Liver (tissue), 9 donors: Measurements from ENCODE around the gene CORT. TPM values are rescaled to one million over a fixed set of nuclear protein-coding genes. Genes with fewer than 3 reads are reported as not detected.

Experiments
- DNase-seq: peaks from one replicate; pipeline ENCODE4 v3.0.0-alpha.2; 2017; ENCODE audit warnings: low spot score
- H3K27ac ChIP-seq, 2 donors: one replicate each; pipeline ENCODE4 v1.7.0; 2013; ENCODE audit warnings: inconsistent platforms in 2 of 2, low read length in 2 of 2, control low read depth in 1 of 2, low read depth in 1 of 2, mild to moderate bottlenecking in 1 of 2
- H3K27me3 ChIP-seq, 4 donors: one replicate each; pipeline versions ENCODE4 v1.6.1 to v1.7.0; 2013; ENCODE audit warnings: low read length in 3 of 4, inconsistent platforms in 1 of 4, mild to moderate bottlenecking in 1 of 4, moderate library complexity in 1 of 4; ENCODE audit not compliant: control insufficient read depth in 4 of 4, insufficient read depth in 4 of 4
- H3K36me3 ChIP-seq, 4 donors: one replicate each; pipeline versions ENCODE4 v1.6.1 to v1.7.0; 2013; ENCODE audit warnings: low read length in 3 of 4, mild to moderate bottlenecking in 3 of 4, low read depth in 1 of 4, moderate library complexity in 1 of 4; ENCODE audit not compliant: control insufficient read depth in 4 of 4, insufficient read depth in 3 of 4
- H3K4me1 ChIP-seq, 4 donors: one replicate each; pipeline versions ENCODE4 v1.6.1 to v1.7.0; 2013; ENCODE audit warnings: low read length in 3 of 4, mild to moderate bottlenecking in 3 of 4, moderate library complexity in 1 of 4; ENCODE audit not compliant: control insufficient read depth in 4 of 4, insufficient read depth in 4 of 4
- H3K4me3 ChIP-seq, 3 donors: one replicate each; pipeline versions ENCODE4 v1.6.1 to v1.7.0; 2013; ENCODE audit warnings: low read length in 3 of 3, control low read depth in 1 of 3, low read depth in 1 of 3, mild to moderate bottlenecking in 1 of 3
- H3K9ac ChIP-seq, 2 donors: one replicate each; pipeline ENCODE4 v1.7.0; 2013; ENCODE audit warnings: low read length in 2 of 2, mild to moderate bottlenecking in 2 of 2, moderate library complexity in 2 of 2, control low read depth in 1 of 2, low read depth in 1 of 2
- H3K9me3 ChIP-seq, 4 donors: one replicate each; pipeline versions ENCODE4 v1.6.1 to v1.7.0; 2013; ENCODE audit warnings: low read length in 3 of 4; ENCODE audit not compliant: control insufficient read depth in 4 of 4
- EGR1 ChIP-seq, 2 donors: IDR thresholded peaks; 2 replicates each; pipeline ENCODE4 v1.6.1; 2016 to 2018; ENCODE audit warnings: antibody characterized with exemption in 2 of 2, low read depth in 2 of 2
- FOXA1 ChIP-seq: IDR thresholded peaks from 2 replicates; pipeline ENCODE4 v1.6.1; 2016; ENCODE audit warnings: antibody characterized with exemption
- FOXA2 ChIP-seq: IDR thresholded peaks from 2 replicates; pipeline ENCODE4 v1.6.1; 2016; ENCODE audit warnings: antibody characterized with exemption
- GABPA ChIP-seq, 2 donors: IDR thresholded peaks in 1 of 2; conservative IDR thresholded peaks in 1 of 2; 2 replicates each; pipeline ENCODE4 v1.6.1; 2016; ENCODE audit warnings: antibody characterized with exemption in 2 of 2, mild to moderate bottlenecking in 1 of 2, moderate library complexity in 1 of 2
- HNF4A ChIP-seq, 2 donors: conservative IDR thresholded peaks; 2 replicates each; pipeline ENCODE4 v1.6.1; 2016; ENCODE audit warnings: antibody characterized with exemption in 2 of 2, mild to moderate bottlenecking in 2 of 2
- HNF4G ChIP-seq: IDR thresholded peaks from 2 replicates; pipeline ENCODE4 v1.6.1; 2016; ENCODE audit warnings: antibody characterized with exemption
- JUND ChIP-seq, 2 donors: IDR thresholded peaks; 2 replicates each; pipeline ENCODE4 v1.6.1; 2016; ENCODE audit warnings: antibody characterized with exemption in 2 of 2
- NR2F2 ChIP-seq: IDR thresholded peaks from 2 replicates; pipeline ENCODE4 v1.6.1; 2016; ENCODE audit warnings: antibody characterized with exemption
- RAD21 ChIP-seq, 2 donors: IDR thresholded peaks; 2 replicates each; pipeline ENCODE4 v1.6.1; 2016; ENCODE audit warnings: antibody characterized with exemption in 2 of 2, mild to moderate bottlenecking in 2 of 2
- RXRA ChIP-seq, 2 donors: IDR thresholded peaks; 2 replicates each; pipeline ENCODE4 v1.6.1; 2017 to 2018; ENCODE audit warnings: antibody characterized with exemption in 2 of 2, mild to moderate bottlenecking in 1 of 2
- SP1 ChIP-seq: IDR thresholded peaks from 2 replicates; pipeline ENCODE4 v1.6.1; 2018; ENCODE audit warnings: antibody characterized with exemption, mild to moderate bottlenecking
- TAF1 ChIP-seq: conservative IDR thresholded peaks from 2 replicates; pipeline ENCODE4 v1.6.1; 2016; ENCODE audit warnings: antibody characterized with exemption, mild to moderate bottlenecking
- YY1 ChIP-seq: IDR thresholded peaks from 2 replicates; pipeline ENCODE4 v1.6.1; 2016; ENCODE audit warnings: antibody characterized with exemption, mild to moderate bottlenecking
- WGBS: extraction: QIAGEN DNeasy Blood & Tissue Kit; methylation state at CpG from one replicate; pipeline ENCODE4 v1.1.7; 2013; 5-methylcytosine and 5-hydroxymethylcytosine counted together
- polyA plus RNA-seq, 2 donors: library from polyadenylated mRNA; stranded (reverse) in 1 of 2; unstranded in 1 of 2; fragments of 200-250 nt in 1 of 2; fragments of >200 nt in 1 of 2; fragmentation: Nextera tagmentation in 1 of 2; extraction: Ambion mirVana in 1 of 2; gene quantifications; one replicate each; pipeline versions ENCODE4 v1.2.1 to v1.2.3, GENCODE V29; 2013 to 2015
- total RNA-seq, 2 donors: library from RNA; depleted of rRNA; stranded (reverse); fragments of >200 nt; gene quantifications; one replicate each; pipeline ENCODE4 v1.2.3, GENCODE V29; 2014
- TF ChIP-seq, protein P1 (sequence below): fragments of 150-350 bp; IDR thresholded peaks from 2 replicates; pipeline ENCODE4 v1.5.1; 2017; ENCODE audit warnings: improper control_type of control experiment, low read depth, low read length; ENCODE audit not compliant: missing input control
- TF ChIP-seq, protein P2 (sequence below): IDR thresholded peaks from 2 replicates; pipeline ENCODE4 v1.6.1; 2016; ENCODE audit warnings: antibody characterized with exemption
- TF ChIP-seq, protein P3 (sequence below): IDR thresholded peaks from 2 replicates; pipeline ENCODE4 v1.6.1; 2016; ENCODE audit warnings: antibody characterized with exemption
- TF ChIP-seq, protein P4 (sequence below): IDR thresholded peaks from 2 replicates; pipeline ENCODE4 v1.6.1; 2016; ENCODE audit warnings: antibody characterized with exemption, mild to moderate bottlenecking
- TF ChIP-seq, protein P5 (sequence below): IDR thresholded peaks from 2 replicates; pipeline ENCODE4 v1.6.1; 2016; ENCODE audit warnings: antibody characterized with exemption
- donor health status: healthy.
- donor health status: healthy.
- donor health status: healthy.
- donor health status: healthy.
- donor health status: healthy.

Gene CORT, protein sequence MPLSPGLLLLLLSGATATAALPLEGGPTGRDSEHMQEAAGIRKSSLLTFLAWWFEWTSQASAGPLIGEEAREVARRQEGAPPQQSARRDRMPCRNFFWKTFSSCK
- under 1 TPM; 0.08 to 0.28 TPM for total RNA-seq
- polyA plus RNA-seq = under 1 TPM; 0.05 to 0.18 TPM

DNA sequence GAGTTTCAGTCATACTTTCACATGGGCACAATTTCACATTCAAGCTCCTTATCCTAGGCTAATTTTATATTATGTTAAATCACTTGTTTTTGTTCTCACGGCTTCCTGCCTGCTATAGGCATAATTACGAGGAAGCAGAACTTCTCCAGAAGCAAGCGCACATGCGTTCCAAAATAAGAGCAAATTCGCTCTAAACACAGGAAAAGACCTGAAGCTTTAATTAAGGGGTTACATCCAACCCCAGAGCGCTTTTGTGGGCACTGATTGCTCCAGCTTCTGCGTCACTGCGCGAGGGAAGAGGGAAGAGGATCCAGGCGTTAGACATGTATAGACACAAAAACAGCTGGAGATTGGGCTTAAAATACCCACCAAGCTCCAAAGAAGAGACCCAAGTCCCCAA lies at the start of gene CORT:
TSS of gene CORT (plus strand) at position 281 of the 400 bp plus-strand sequence. CDS start 193 bp downstream, outside the sequence.
- Histone ChIP-seq H3K4me3 (no peak within 1 kb of the TSS), H3K36me3 (peaks cover 0 to 1% (median under 1%) of the 10 kb centered on the region in 4 donors), H3K27ac (no peak within 1 kb of the TSS), H3K4me1 (no peaks in the 10 kb centered on the region), H3K9ac (no peak within 1 kb of the TSS), H3K27me3 (no peaks in the 10 kb centered on the region), H3K9me3 (no peaks in the 10 kb centered on the region)
- 93% methylated on average over 10 of the region's 10 CpGs for WGBS
- no peak for TF ChIP-seq RXRA (IDR thresholded peaks at IDR 0.05)
- TF ChIP-seq, protein P1, sequence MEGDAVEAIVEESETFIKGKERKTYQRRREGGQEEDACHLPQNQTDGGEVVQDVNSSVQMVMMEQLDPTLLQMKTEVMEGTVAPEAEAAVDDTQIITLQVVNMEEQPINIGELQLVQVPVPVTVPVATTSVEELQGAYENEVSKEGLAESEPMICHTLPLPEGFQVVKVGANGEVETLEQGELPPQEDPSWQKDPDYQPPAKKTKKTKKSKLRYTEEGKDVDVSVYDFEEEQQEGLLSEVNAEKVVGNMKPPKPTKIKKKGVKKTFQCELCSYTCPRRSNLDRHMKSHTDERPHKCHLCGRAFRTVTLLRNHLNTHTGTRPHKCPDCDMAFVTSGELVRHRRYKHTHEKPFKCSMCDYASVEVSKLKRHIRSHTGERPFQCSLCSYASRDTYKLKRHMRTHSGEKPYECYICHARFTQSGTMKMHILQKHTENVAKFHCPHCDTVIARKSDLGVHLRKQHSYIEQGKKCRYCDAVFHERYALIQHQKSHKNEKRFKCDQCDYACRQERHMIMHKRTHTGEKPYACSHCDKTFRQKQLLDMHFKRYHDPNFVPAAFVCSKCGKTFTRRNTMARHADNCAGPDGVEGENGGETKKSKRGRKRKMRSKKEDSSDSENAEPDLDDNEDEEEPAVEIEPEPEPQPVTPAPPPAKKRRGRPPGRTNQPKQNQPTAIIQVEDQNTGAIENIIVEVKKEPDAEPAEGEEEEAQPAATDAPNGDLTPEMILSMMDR = no peak
- no peak for TF ChIP-seq TAF1
- no peak for TF ChIP-seq HNF4A (conservative IDR thresholded peaks at IDR 0.05)
- TF ChIP-seq YY1 = no peak
- DNase-seq = no peak

DNA sequence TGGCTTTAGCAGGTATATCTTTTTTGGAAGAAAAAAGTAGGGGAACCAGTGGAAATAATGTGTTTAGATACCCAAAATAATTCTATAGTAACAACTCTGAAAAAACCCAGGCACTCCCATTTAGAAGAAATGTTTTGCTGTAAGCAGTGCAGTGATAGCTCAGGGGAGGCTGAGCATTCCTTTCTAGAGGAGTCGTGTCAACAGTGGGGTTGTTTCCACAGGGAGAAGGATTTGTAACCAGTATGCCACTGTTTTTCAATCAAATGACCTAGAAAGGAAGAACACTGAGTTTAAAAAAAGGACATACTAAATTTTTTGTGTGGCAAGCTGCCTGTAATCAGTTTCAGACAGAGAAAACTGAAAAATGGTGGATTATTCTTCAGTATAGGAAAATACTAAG lies 48.5 kb upstream of the CORT start:
- peak overlapping the region; percentile 77 to 82 for H3K27ac ChIP-seq
- H3K4me1 ChIP-seq = peaks cover 3 to 26% (median 18%) of the 10 kb centered on the region in 4 donors
- H3K9ac ChIP-seq = peak overlapping the region in 1 of 2 donors; percentile 9
- 64% methylated on average over 1 of the region's 1 CpG for WGBS
- no peaks in the 10 kb centered on the region for H3K27me3 ChIP-seq
- H3K9me3 ChIP-seq = no peaks in the 10 kb centered on the region
- H3K4me3 ChIP-seq = no peak overlapping the region
- no peak for DNase-seq
- H3K36me3 ChIP-seq = peaks cover 11 to 29% (median 25%) of the 10 kb centered on the region in 4 donors
- TF ChIP-seq, protein P2, sequence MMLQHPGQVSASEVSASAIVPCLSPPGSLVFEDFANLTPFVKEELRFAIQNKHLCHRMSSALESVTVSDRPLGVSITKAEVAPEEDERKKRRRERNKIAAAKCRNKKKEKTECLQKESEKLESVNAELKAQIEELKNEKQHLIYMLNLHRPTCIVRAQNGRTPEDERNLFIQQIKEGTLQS = no peak
- TF ChIP-seq, protein P1 = no peak
- TF ChIP-seq FOXA1 (no peak), GABPA (IDR thresholded peaks at IDR 0.05 in 1 of 2, conservative IDR thresholded peaks at IDR 0.05 in 1 of 2) (no peak), NR2F2 (no peak), HNF4G (no peak), YY1 (no peak), HNF4A (conservative IDR thresholded peaks at IDR 0.05) (no peak), TAF1 (no peak), FOXA2 (no peak), SP1 (no peak), RAD21 (IDR thresholded peaks at IDR 0.05) (no peak), JUND (IDR thresholded peaks at IDR 0.05) (no peak), RXRA (IDR thresholded peaks at IDR 0.05) (no peak), EGR1 (IDR thresholded peaks at IDR 0.05; ENCODE audit: low read depth in 2 of 2) (no peak)
- TF ChIP-seq, protein P3, sequence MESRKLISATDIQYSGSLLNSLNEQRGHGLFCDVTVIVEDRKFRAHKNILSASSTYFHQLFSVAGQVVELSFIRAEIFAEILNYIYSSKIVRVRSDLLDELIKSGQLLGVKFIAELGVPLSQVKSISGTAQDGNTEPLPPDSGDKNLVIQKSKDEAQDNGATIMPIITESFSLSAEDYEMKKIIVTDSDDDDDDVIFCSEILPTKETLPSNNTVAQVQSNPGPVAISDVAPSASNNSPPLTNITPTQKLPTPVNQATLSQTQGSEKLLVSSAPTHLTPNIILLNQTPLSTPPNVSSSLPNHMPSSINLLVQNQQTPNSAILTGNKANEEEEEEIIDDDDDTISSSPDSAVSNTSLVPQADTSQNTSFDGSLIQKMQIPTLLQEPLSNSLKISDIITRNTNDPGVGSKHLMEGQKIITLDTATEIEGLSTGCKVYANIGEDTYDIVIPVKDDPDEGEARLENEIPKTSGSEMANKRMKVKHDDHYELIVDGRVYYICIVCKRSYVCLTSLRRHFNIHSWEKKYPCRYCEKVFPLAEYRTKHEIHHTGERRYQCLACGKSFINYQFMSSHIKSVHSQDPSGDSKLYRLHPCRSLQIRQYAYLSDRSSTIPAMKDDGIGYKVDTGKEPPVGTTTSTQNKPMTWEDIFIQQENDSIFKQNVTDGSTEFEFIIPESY = no peak
- TF ChIP-seq, protein P4, sequence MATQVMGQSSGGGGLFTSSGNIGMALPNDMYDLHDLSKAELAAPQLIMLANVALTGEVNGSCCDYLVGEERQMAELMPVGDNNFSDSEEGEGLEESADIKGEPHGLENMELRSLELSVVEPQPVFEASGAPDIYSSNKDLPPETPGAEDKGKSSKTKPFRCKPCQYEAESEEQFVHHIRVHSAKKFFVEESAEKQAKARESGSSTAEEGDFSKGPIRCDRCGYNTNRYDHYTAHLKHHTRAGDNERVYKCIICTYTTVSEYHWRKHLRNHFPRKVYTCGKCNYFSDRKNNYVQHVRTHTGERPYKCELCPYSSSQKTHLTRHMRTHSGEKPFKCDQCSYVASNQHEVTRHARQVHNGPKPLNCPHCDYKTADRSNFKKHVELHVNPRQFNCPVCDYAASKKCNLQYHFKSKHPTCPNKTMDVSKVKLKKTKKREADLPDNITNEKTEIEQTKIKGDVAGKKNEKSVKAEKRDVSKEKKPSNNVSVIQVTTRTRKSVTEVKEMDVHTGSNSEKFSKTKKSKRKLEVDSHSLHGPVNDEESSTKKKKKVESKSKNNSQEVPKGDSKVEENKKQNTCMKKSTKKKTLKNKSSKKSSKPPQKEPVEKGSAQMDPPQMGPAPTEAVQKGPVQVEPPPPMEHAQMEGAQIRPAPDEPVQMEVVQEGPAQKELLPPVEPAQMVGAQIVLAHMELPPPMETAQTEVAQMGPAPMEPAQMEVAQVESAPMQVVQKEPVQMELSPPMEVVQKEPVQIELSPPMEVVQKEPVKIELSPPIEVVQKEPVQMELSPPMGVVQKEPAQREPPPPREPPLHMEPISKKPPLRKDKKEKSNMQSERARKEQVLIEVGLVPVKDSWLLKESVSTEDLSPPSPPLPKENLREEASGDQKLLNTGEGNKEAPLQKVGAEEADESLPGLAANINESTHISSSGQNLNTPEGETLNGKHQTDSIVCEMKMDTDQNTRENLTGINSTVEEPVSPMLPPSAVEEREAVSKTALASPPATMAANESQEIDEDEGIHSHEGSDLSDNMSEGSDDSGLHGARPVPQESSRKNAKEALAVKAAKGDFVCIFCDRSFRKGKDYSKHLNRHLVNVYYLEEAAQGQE = no peak
- TF ChIP-seq, protein P5, sequence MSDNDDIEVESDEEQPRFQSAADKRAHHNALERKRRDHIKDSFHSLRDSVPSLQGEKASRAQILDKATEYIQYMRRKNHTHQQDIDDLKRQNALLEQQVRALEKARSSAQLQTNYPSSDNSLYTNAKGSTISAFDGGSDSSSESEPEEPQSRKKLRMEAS = no peak
